K562 (cell line): Measurements from ENCODE around the gene DENND1A. TPM values are rescaled to one million over a fixed set of nuclear protein-coding genes. Genes with fewer than 3 reads are reported as not detected.
A peak's percentile ranks its signal among the peaks of the same experiment; 100 is the strongest.

Source experiments
- ATAC-seq: fragments of 200-7000 bp; cut with Tn5 transposase; 3 replicates; pipeline ENCODE4 v1.9.1; 2020; ENCODE audit warnings: moderate library complexity
- BruUV-seq: library from RNA; stranded (reverse); fragments of 400-500 nt; replicated peaks from 2 replicates; lab custom pipeline; 2021; lab: Mats Ljungman, UMichigan
- CTCF ChIA-PET: fragments of 300-600 bp; formaldehyde crosslinking; extraction: SDS; loops from one replicate; lab custom pipeline; 2021; ENCODE audit warnings: low intra/inter-chr PET ratio; lab: Yijun Ruan, JAX
- POLR2A ChIA-PET: fragments of 300-600, 350-650 bp; sonication (Branson Sonifier 250); formaldehyde crosslinking; extraction: SDS; loops from one replicate; lab custom pipeline; 2021; ENCODE audit warnings: antibody characterized with exemption, inconsistent platforms; lab: Yijun Ruan, JAX
- DNase-seq, 4 experiments: peaks; one replicate each; pipeline versions ENCODE4 v3.0.0 to v3.0.0-alpha.2; 2011 to 2018; ENCODE audit warnings: low spot score in 3 of 4, mixed read lengths in 3 of 4; ENCODE audit errors: extremely low read depth in 1 of 4
- FAIRE-seq: peaks from 2 replicates; lab custom pipeline; 2011; peaks lifted over from hg19 to GRCh38; lab: Jason Lieb, UNC
- H2AFZ ChIP-seq: 2 replicates; pipeline ENCODE4 v1.6.0; 2011; ENCODE audit warnings: low read depth, low read length, control low read depth, inconsistent platforms
- H3K27ac ChIP-seq: fragments of 200-600 bp; 3 replicates; pipeline ENCODE4 v1.8.0; 2011; ENCODE audit warnings: low read depth, mild to moderate bottlenecking, control low read depth, inconsistent platforms, low read length, moderate library complexity, mixed read lengths; ENCODE audit errors: extremely low read depth
- H3K27me3 ChIP-seq, 2 experiments: fragments of 300-600 bp in 1 of 2; 2 replicates in 1 of 2; 3 replicates in 1 of 2; pipeline versions ENCODE4 v1.6.0 to v1.8.0; 2011; ENCODE audit warnings: inconsistent platforms in 2 of 2, low read length in 2 of 2, mild to moderate bottlenecking in 1 of 2, mixed read lengths in 1 of 2, moderate library complexity in 1 of 2; ENCODE audit not compliant: control insufficient read depth in 2 of 2, insufficient read depth in 2 of 2
- H3K36me3 ChIP-seq: fragments of 300-600 bp; 3 replicates; pipeline ENCODE4 v1.8.0; 2011; ENCODE audit warnings: mild to moderate bottlenecking, low read length, inconsistent platforms; ENCODE audit not compliant: control insufficient read depth, insufficient read depth
- H3K4me1 ChIP-seq, 2 experiments: fragments of 200-600 bp in 1 of 2; replicated peaks in 1 of 2; 2 replicates in 1 of 2; 3 replicates in 1 of 2; pipeline versions ENCODE4 v1.5.1 to v1.8.0; 2011; ENCODE audit warnings: inconsistent platforms in 2 of 2, low read length in 2 of 2, mild to moderate bottlenecking in 1 of 2, mixed read lengths in 1 of 2, moderate library complexity in 1 of 2; ENCODE audit not compliant: control insufficient read depth in 2 of 2, insufficient read depth in 2 of 2
- H3K4me2 ChIP-seq: 2 replicates; pipeline ENCODE4 v1.6.1; 2011; ENCODE audit warnings: low read length, control low read depth, inconsistent platforms, mixed read lengths; ENCODE audit not compliant: insufficient read depth
- H3K4me3 ChIP-seq: fragments of 200-600 bp; sonication (generic), shearing (Covaris generic); 2 replicates; pipeline ENCODE4 v1.5.1; 2016; ENCODE audit warnings: control low read depth, inconsistent platforms
- H3K79me2 ChIP-seq: fragments of 200-600 bp; 3 replicates; pipeline ENCODE4 v1.8.0; 2011; ENCODE audit warnings: low read length, inconsistent platforms; ENCODE audit not compliant: control insufficient read depth, insufficient read depth
- H3K9ac ChIP-seq, 2 experiments: 2 replicates each; pipeline versions ENCODE4 v1.6.0 to v1.6.1; 2011; ENCODE audit warnings: low read depth in 2 of 2, low read length in 2 of 2, control low read depth in 1 of 2, inconsistent platforms in 1 of 2, mild to moderate bottlenecking in 1 of 2, mixed read lengths in 1 of 2; ENCODE audit not compliant: insufficient read depth in 1 of 2
- H3K9me1 ChIP-seq: one replicate; pipeline ENCODE4 v1.6.0; 2011; ENCODE audit warnings: inconsistent platforms, mild to moderate bottlenecking, low read length, moderate library complexity; ENCODE audit not compliant: control insufficient read depth, insufficient read depth
- H3K9me3 ChIP-seq: replicated peaks from 2 replicates; pipeline ENCODE4 v1.5.1; 2011; ENCODE audit warnings: low read depth, low read length, inconsistent platforms; ENCODE audit not compliant: control insufficient read depth, insufficient read depth
- H4K20me1 ChIP-seq: replicated peaks from 2 replicates; pipeline ENCODE4 v1.6.1; 2011; ENCODE audit warnings: low read length, inconsistent platforms, mixed read lengths; ENCODE audit not compliant: control insufficient read depth, insufficient read depth
- BACH1 ChIP-seq: fragments of 200-800 bp; sonication (Bioruptor generic); IDR thresholded peaks from 2 replicates; pipeline ENCODE4 v1.6.1; 2016; ENCODE audit warnings: missing genetic modification characterization, missing compliant biosample characterization
- CTCF ChIP-seq, 3 experiments: IDR thresholded peaks in 2 of 3; conservative IDR thresholded peaks in 1 of 3; 2 replicates each; pipeline ENCODE4 v1.5.1; 2011 to 2012; ENCODE audit warnings: low read length in 3 of 3, mild to moderate bottlenecking in 3 of 3, control low read depth in 2 of 3, improper control_type of control experiment in 1 of 3, inconsistent platforms in 1 of 3, low read depth in 1 of 3, mixed read lengths in 1 of 3, moderate library complexity in 1 of 3; ENCODE audit not compliant: insufficient read depth in 2 of 3
- HEY1 ChIP-seq: fragments of 250-450 bp; sonication (Bioruptor Pico); IDR thresholded peaks from 2 replicates; pipeline ENCODE4 v1.5.0; 2020; ENCODE audit warnings: mild to moderate bottlenecking, moderate library complexity, borderline replicate concordance
- HMG20B ChIP-seq: fragments of 250-450 bp; sonication (Bioruptor Pico); IDR thresholded peaks from 2 replicates; pipeline ENCODE4 v1.5.0; 2021; ENCODE audit warnings: mild to moderate bottlenecking
- MITF ChIP-seq: IDR thresholded peaks from 2 replicates; pipeline ENCODE4 v1.6.1; 2014; ENCODE audit warnings: antibody characterized with exemption
- NR2F6 ChIP-seq: fragments of 450-650 bp; formaldehyde crosslinking; IDR thresholded peaks from 2 replicates; pipeline ENCODE4 v1.4.0; 2020; ENCODE audit warnings: mild to moderate bottlenecking
- RBM22 ChIP-seq: fragments of 200-400 bp; formaldehyde crosslinking; IDR thresholded peaks from 2 replicates; pipeline ENCODE4 v1.6.1; 2018; ENCODE audit warnings: low read length, low read depth; ENCODE audit not compliant: poor library complexity, severe bottlenecking
- SIX5 ChIP-seq, 2 experiments: IDR thresholded peaks; 2 replicates each; pipeline ENCODE4 v1.6.1; 2011; ENCODE audit warnings: low read length in 2 of 2, borderline replicate concordance in 1 of 2, low read depth in 1 of 2, mild to moderate bottlenecking in 1 of 2, moderate library complexity in 1 of 2; ENCODE audit not compliant: insufficient read depth in 1 of 2
- SOX6 ChIP-seq: fragments of 450-650 bp; IDR thresholded peaks from 2 replicates; pipeline ENCODE4 v1.6.1; 2014; ENCODE audit warnings: mild to moderate bottlenecking
- ZNF217 ChIP-seq: sonication (generic); formaldehyde crosslinking; IDR thresholded peaks from 2 replicates; pipeline ENCODE4 v1.8.0; 2022; ENCODE audit warnings: mild to moderate bottlenecking, missing genetic modification reagents
- WGBS: fragments of 100-300 bp; shearing (Covaris generic); methylation state at CpG from one replicate; pipeline ENCODE4 v1.1.6; 2016; ENCODE audit warnings: low coverage, mixed read lengths; ENCODE audit not compliant: insufficient coverage; ENCODE audit errors: missing lambda C conversion rate; 5-methylcytosine and 5-hydroxymethylcytosine counted together
- in situ Hi-C: fragments of 300-500 bp; cut with MboI; formaldehyde crosslinking; loops from 4 replicates; pipeline ENCODE4 v1.15.0; 2018; ENCODE audit warnings: inconsistent platforms, mixed read lengths
- intact Hi-C: fragments of 100-400 bp; cut with micrococcal nuclease; formaldehyde crosslinking; loops from 2 replicates; pipeline ENCODE4 v1.14.2; 2022
- polyA plus RNA-seq, 8 experiments: library from polyadenylated mRNA; depleted of rRNA in 4 of 8; stranded (reverse) in 5 of 8; unstranded in 3 of 8; fragments of >200 nt; fragmentation: Nextera tagmentation in 2 of 8; fragmentation: Illumina TruSeq in 1 of 8; extraction: Ambion mirVana in 2 of 8; extraction: Trizol in 1 of 8; gene quantifications; 2 replicates each; pipeline versions ENCODE4 v1.2.1 to v1.2.3, GENCODE V29; 2011 to 2014; ENCODE audit warnings: inconsistent platforms in 1 of 8, missing spikeins in 1 of 8
- total RNA-seq, 7 experiments: library from RNA; depleted of rRNA in 6 of 7; stranded (reverse); fragments of >200 nt in 6 of 7; fragmentation: Illumina TruSeq in 2 of 7; extraction: Trizol in 2 of 7; gene quantifications; 2 replicates each; pipeline versions ENCODE4 v1.2.1 to v1.2.3, GENCODE V29; 2011 to 2021; ENCODE audit warnings: low replicate concordance in 1 of 7
- TF ChIP-seq, protein P1 (sequence below), 2 experiments: IDR thresholded peaks in 1 of 2; conservative IDR thresholded peaks in 1 of 2; 2 replicates each; pipeline ENCODE4 v1.6.1; 2016; ENCODE audit warnings: low read depth in 2 of 2, mild to moderate bottlenecking in 1 of 2, missing compliant biosample characterization in 1 of 2, missing genetic modification characterization in 1 of 2, moderate library complexity in 1 of 2

Gene DENND1A
- total and polyA plus RNA-seq, 9 of the 15 experiments (the other 6 are each of a cell fraction or from before 2014, with no cell fraction given) = 7.6 to 29.5 (median 15.7) TPM

GRCh38 chr9:123678878-123679329 lies 251.0 kb downstream of the DENND1A start (continued):
- TF ChIP-seq CTCF (IDR thresholded peaks at IDR 0.05 in 2 of 3, conservative IDR thresholded peaks at IDR 0.05 in 1 of 3; ENCODE audit: insufficient read depth in 2 of 3, low read depth in 1 of 3, low read length in 3 of 3) (no peak), ZNF217 (CRISPR knock-in tag) (no peak), BACH1 (tag) (no peak), MITF (no peak)

DNA sequence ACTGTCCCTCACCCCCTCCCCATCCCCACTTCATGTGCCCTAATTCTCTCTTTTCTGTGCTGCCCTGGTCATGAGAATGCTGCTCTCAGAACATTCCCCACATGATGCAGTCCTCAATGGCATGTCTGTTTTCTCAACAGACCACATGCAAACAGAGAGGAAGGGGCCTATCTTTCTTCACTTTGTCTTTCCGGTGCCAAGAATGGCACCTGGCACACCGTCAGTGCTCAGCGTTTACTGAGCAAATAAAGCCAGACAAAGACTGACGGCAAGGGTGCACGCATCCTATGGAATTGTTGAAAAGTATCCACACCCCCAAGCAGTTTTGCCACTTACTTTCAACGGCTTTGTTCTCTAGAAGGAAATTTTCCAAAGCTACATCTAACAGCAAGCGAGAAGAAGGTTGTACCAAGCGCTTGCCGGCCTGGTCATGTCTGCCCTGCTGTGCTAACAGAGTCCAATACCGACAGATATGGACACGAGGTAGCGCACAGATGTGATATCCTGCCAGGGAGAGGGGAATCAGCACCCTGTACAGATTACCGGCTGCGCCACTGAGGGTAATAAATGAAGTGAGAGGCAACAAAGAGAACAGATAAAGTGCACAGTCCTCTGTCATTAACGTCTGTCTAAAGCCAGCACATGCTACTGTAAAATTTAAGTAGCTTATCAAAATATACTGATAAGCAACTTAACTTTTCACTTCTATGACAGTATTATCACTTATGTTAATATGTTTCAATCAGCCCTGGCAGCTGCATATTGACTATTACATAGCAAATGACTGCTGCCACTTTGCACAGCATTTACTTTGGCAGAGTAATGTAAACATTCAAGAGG lies 251.7 kb downstream of the DENND1A start:
- H3K79me2 ChIP-seq = no peaks in the 10 kb centered on the region
- no peaks in the 10 kb centered on the region for H4K20me1 ChIP-seq
- peaks cover 0 to 6% of the 10 kb centered on the region in 2 experiments; a peak in 2 of 5 replicates for H3K4me1 ChIP-seq
- ATAC-seq (no peak), FAIRE-seq (no peak), DNase-seq (no peak)
- H3K9me1 ChIP-seq = no peaks in the 10 kb centered on the region
- no TSS peak for BruUV-seq
- in situ Hi-C loops (no loop called here), intact Hi-C loops (no loop called here)
- ChIA-PET POLR2A (interaction anchor here (0.6 kb wide), 2 partner anchors 13 to 775 kb away, joined by 3 read pairs; no protein-coding TSS in a partner anchor), CTCF (no interaction called here)
- H3K4me2 ChIP-seq = no peak overlapping the region
- no peaks in the 10 kb centered on the region for H3K9me3 ChIP-seq
- H3K36me3 ChIP-seq = no peaks in the 10 kb centered on the region
- H2AFZ ChIP-seq = no peak overlapping the region
- H3K27ac ChIP-seq = no peak overlapping the region
- no peaks in the 10 kb centered on the region for H3K27me3 ChIP-seq
- no peak overlapping the region for H3K9ac ChIP-seq
- no peak overlapping the region for H3K4me3 ChIP-seq
- TF ChIP-seq RBM22 = no peak
- no peak for TF ChIP-seq SIX5 (IDR thresholded peaks at IDR 0.05; ENCODE audit: borderline replicate concordance in 1 of 2, insufficient read depth in 1 of 2, low read depth in 1 of 2, low read length in 2 of 2)
- no peak for TF ChIP-seq SOX6
- TF ChIP-seq NR2F6 = no peak
- TF ChIP-seq, protein P1, sequence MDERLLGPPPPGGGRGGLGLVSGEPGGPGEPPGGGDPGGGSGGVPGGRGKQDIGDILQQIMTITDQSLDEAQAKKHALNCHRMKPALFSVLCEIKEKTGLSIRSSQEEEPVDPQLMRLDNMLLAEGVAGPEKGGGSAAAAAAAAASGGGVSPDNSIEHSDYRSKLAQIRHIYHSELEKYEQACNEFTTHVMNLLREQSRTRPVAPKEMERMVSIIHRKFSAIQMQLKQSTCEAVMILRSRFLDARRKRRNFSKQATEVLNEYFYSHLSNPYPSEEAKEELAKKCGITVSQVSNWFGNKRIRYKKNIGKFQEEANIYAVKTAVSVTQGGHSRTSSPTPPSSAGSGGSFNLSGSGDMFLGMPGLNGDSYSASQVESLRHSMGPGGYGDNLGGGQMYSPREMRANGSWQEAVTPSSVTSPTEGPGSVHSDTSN (CRISPR knock-in tag; IDR thresholded peaks at IDR 0.05; ENCODE audit: low read depth) = no peak
- TF ChIP-seq, protein P1 (tag; conservative IDR thresholded peaks at IDR 0.05; ENCODE audit: low read depth) = 0 out of 2 replicates have a peak, but pooled peaks have one; percentile 7
- TF ChIP-seq HEY1 (CRISPR knock-in tag) = no peak
- no peak for TF ChIP-seq HMG20B (CRISPR knock-in tag)
- 66% methylated on average over 15 of the region's 15 CpGs for WGBS
